Type B pancreatic cell (in vitro differentiated cells): ENCODE data around the gene MRPL42. TPM values are rescaled to one million over a fixed set of nuclear protein-coding genes. Genes with fewer than 3 reads are reported as not detected.

ENCODE experiments used
- DNase-seq: peaks from one replicate; pipeline ENCODE4 v3.0.0; 2021; ENCODE audit warnings: mixed read lengths; ENCODE audit not compliant: unreplicated experiment; ENCODE audit errors: extremely low spot score
- H3K27ac Mint-ChIP-seq: 2 replicates; pipeline ENCODE4 v1.8.0; 2021; ENCODE audit warnings: mild to moderate bottlenecking, mixed read lengths
- H3K27me3 Mint-ChIP-seq: 2 replicates; pipeline ENCODE4 v1.8.0; 2021; ENCODE audit warnings: mixed read lengths
- H3K36me3 Mint-ChIP-seq: 2 replicates; pipeline ENCODE4 v1.8.0; 2021; ENCODE audit warnings: mixed read lengths
- H3K4me1 Mint-ChIP-seq: one replicate; pipeline ENCODE4 v1.8.0; 2021; ENCODE audit warnings: mixed read lengths; ENCODE audit not compliant: unreplicated experiment
- H3K4me3 Mint-ChIP-seq: 2 replicates; pipeline ENCODE4 v1.8.0; 2021; ENCODE audit warnings: mild to moderate bottlenecking, mixed read lengths
- H3K9me3 Mint-ChIP-seq: 2 replicates; pipeline ENCODE4 v1.8.0; 2021; ENCODE audit warnings: mixed read lengths
- long read RNA-seq: library from polyadenylated mRNA; unstranded; transcript quantifications from one replicate; pipeline ENCODE4 v2.0.0, GENCODE V29; 2020
- total RNA-seq: library from RNA; stranded (reverse); gene quantifications from 2 replicates; pipeline ENCODE4 v1.2.1, GENCODE V29; 2021; ENCODE audit warnings: low replicate concordance
- TF ChIP-seq, protein P1 (sequence below): fragments of 200-600 bp; sonication (generic); conservative IDR thresholded peaks from 2 replicates; pipeline ENCODE4 v1.5.0; 2021; ENCODE audit warnings: antibody characterized with exemption, mild to moderate bottlenecking

Gene MRPL42
- total RNA-seq: 54.8 and 84.7 TPM in 2 replicates
- long read RNA-seq, full-length matches to known transcripts: 307 of 326 reads
- long read RNA-seq, partial matches to known transcripts: 4 of 326 reads
- long read RNA-seq, other reads (novel, unspliced or antisense): 15 of 326 reads

GRCh38 chr12:93467351-93468007 lies at the start of gene MRPL42:
Gene MRPL42, plus strand, starts transcription at chr12:93467514. Its CDS starts 1,772 bp downstream, at chr12:93469286.
- peak within 1 kb of the TSS; percentile 96 for H3K27ac Mint-ChIP-seq

GRCh38 chr12:93417967-93418480 lies 49.3 kb upstream of the MRPL42 start:
- Mint-ChIP-seq H3K27ac (no peak overlapping the region), H3K36me3 (peaks cover 12% of the 10 kb centered on the region), H3K4me3 (no peak overlapping the region), H3K4me1 (peaks cover 47% of the 10 kb centered on the region), H3K27me3 (no peaks in the 10 kb centered on the region), H3K9me3 (peaks cover 4% of the 10 kb centered on the region)
- no peak for DNase-seq
- TF ChIP-seq, protein P1, sequence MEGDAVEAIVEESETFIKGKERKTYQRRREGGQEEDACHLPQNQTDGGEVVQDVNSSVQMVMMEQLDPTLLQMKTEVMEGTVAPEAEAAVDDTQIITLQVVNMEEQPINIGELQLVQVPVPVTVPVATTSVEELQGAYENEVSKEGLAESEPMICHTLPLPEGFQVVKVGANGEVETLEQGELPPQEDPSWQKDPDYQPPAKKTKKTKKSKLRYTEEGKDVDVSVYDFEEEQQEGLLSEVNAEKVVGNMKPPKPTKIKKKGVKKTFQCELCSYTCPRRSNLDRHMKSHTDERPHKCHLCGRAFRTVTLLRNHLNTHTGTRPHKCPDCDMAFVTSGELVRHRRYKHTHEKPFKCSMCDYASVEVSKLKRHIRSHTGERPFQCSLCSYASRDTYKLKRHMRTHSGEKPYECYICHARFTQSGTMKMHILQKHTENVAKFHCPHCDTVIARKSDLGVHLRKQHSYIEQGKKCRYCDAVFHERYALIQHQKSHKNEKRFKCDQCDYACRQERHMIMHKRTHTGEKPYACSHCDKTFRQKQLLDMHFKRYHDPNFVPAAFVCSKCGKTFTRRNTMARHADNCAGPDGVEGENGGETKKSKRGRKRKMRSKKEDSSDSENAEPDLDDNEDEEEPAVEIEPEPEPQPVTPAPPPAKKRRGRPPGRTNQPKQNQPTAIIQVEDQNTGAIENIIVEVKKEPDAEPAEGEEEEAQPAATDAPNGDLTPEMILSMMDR: no peak

More at GRCh38 chr12:93467351-93468007, at the start of gene MRPL42:
- TF ChIP-seq, protein P1: peak; percentile 75
- H3K4me1 Mint-ChIP-seq: peaks cover 19% of the 10 kb centered on the region
- H3K9me3 Mint-ChIP-seq: no peaks in the 10 kb centered on the region
- peaks cover 6% of the 10 kb centered on the region for H3K36me3 Mint-ChIP-seq
- no peaks in the 10 kb centered on the region for H3K27me3 Mint-ChIP-seq
- H3K4me3 Mint-ChIP-seq: peak within 1 kb of the TSS; percentile 99
- DNase-seq: peak; percentile 95

- Mint-ChIP-seq H3K4me1 (peaks cover 49% of the 10 kb centered on the region), H3K27me3 (no peaks in the 10 kb centered on the region), H3K9me3 (peaks cover 2% of the 10 kb centered on the region), H3K4me3 (no peak overlapping the region), H3K36me3 (peaks cover 2% of the 10 kb centered on the region), H3K27ac (no peak overlapping the region)
- TF ChIP-seq, protein P1: peak; percentile 83
- DNase-seq: no peak
These were observed 47.8 kb upstream of the MRPL42 start for GRCh38 chr12:93419388-93420034.

GRCh38 chr12:93422050-93422449 lies 45.3 kb upstream of the MRPL42 start:
- H3K27me3 Mint-ChIP-seq: no peaks in the 10 kb centered on the region
- no peaks in the 10 kb centered on the region for H3K36me3 Mint-ChIP-seq
- no peak overlapping the region for H3K4me3 Mint-ChIP-seq
- DNase-seq: no peak
- H3K27ac Mint-ChIP-seq: no peak overlapping the region
- peaks cover 58% of the 10 kb centered on the region for H3K4me1 Mint-ChIP-seq
- H3K9me3 Mint-ChIP-seq: no peaks in the 10 kb centered on the region
- TF ChIP-seq, protein P1: no peak

DNA sequence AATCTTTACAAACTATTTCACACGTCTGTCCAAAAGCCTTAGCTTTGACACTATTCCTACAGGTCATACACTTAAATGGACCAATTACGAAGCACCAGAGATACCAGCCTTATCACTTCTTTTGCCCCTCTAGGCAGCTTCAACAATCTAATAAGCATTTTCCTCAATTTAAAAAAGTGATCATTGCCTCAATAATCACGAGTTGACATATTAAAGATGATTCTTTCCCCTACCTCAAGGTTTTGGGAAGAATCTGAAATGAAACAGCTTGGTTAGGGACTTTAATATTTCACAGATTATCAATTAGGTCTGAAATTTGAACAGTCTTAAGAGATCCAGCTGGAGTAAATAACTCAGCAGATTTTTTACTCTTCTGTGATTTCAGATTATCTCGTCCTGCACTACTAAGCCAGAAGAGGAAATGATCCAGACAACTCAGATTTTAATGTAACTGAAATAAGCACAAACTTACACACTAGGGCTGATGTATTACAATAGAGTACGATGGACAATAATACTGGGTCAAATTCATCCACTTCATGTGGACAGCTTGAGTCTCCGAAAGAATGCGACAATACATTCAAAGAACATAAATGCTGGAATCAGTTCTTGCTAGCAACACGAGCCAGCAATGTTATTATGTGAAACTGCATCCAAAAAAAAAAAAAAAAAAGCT lies 41.4 kb upstream of the MRPL42 start:
- TF ChIP-seq, protein P1: no peak
- Mint-ChIP-seq H3K27ac (no peak overlapping the region), H3K4me1 (peaks cover 59% of the 10 kb centered on the region), H3K4me3 (no peak overlapping the region), H3K36me3 (peaks cover 3% of the 10 kb centered on the region), H3K9me3 (no peaks in the 10 kb centered on the region), H3K27me3 (no peaks in the 10 kb centered on the region)
- DNase-seq: no peak
